GM12865 (cell line): ENCODE results near the gene ACTR6.

Experiments used
- DNase-seq: peaks from one replicate; pipeline ENCODE4 v3.0.0; 2010; ENCODE audit warnings: low read depth
- H3K4me3 ChIP-seq: 2 replicates; pipeline ENCODE4 v1.5.1; 2011; ENCODE audit warnings: mild to moderate bottlenecking, low read depth, low read length, control low read depth
- CTCF ChIP-seq: IDR thresholded peaks from 2 replicates; pipeline ENCODE4 v1.5.1; 2011; ENCODE audit warnings: low read length, control low read depth, low read depth, inconsistent platforms; ENCODE audit not compliant: insufficient read depth; ENCODE audit errors: missing control alignments

ACTR6 gene

GRCh38 chr12:100238801-100239200 lies 38.2 kb downstream of the ACTR6 start:
- H3K4me3 ChIP-seq: no peak overlapping the region
- TF ChIP-seq CTCF: no peak
- DNase-seq: no peak

- DNase-seq: no peak
- no peak overlapping the region for H3K4me3 ChIP-seq
- TF ChIP-seq CTCF: no peak
Measured at GRCh38 chr12:100239589-100239988, 39.0 kb downstream of the ACTR6 start.

GRCh38 chr12:100243137-100243536 lies 42.5 kb downstream of the ACTR6 start:
- no peak for TF ChIP-seq CTCF
- DNase-seq: no peak
- H3K4me3 ChIP-seq: no peak overlapping the region

- no peak overlapping the region for H3K4me3 ChIP-seq
- no peak for TF ChIP-seq CTCF
- no peak for DNase-seq
Measured at GRCh38 chr12:100247765-100248164, 47.1 kb downstream of the ACTR6 start.

GRCh38 chr12:100248886-100249285 lies 48.3 kb downstream of the ACTR6 start:
- no peak for TF ChIP-seq CTCF
- DNase-seq: no peak
- no peak overlapping the region for H3K4me3 ChIP-seq

- no peak for DNase-seq
- H3K4me3 ChIP-seq: no peak overlapping the region
- no peak for TF ChIP-seq CTCF
Measured at GRCh38 chr12:100249941-100250340, 49.3 kb downstream of the ACTR6 start.

- no peak for TF ChIP-seq CTCF
- H3K4me3 ChIP-seq: no peak overlapping the region
- DNase-seq: no peak
Measured at GRCh38 chr12:100251917-100252316, 51.3 kb downstream of the ACTR6 start.
